ENCODE measurements around the gene SCUBE1.

- TF ChIP-seq CTCF (IDR thresholded peaks at IDR 0.05) (no peak), POLR2A (IDR thresholded peaks at IDR 0.05; ENCODE audit: low read depth) (no peak), POLR2AphosphoS5 (IDR thresholded peaks at IDR 0.05) (no peak), EP300 (IDR thresholded peaks at IDR 0.05) (no peak)
These were observed 99.8 kb downstream of the SCUBE1 start for GRCh38 chr22:43243324-43243723.
